MG63 (cell line): ENCODE measurements around the gene ZEB2. TPM values are rescaled to one million over a fixed set of nuclear protein-coding genes. Genes with fewer than 3 reads are reported as not detected.

Source experiments
- DNase-seq: peaks from one replicate; pipeline ENCODE4 v3.0.0-alpha.2; 2020
- H3K27me3 ChIP-seq: fragments of 250-450 bp; sonication (Bioruptor Pico); 2 replicates; pipeline ENCODE4 v1.5.1; 2020; ENCODE audit warnings: mild to moderate bottlenecking, moderate library complexity
- H3K36me3 ChIP-seq: fragments of 250-450 bp; sonication (Bioruptor Pico); 2 replicates; pipeline ENCODE4 v1.5.1; 2020; ENCODE audit warnings: mild to moderate bottlenecking, moderate library complexity
- H3K4me3 ChIP-seq: fragments of 250-450 bp; sonication (Bioruptor Pico); 2 replicates; pipeline ENCODE4 v1.5.1; 2020; ENCODE audit warnings: mild to moderate bottlenecking, moderate library complexity
- H3K9me3 ChIP-seq: fragments of 250-450 bp; sonication (Bioruptor Pico); 2 replicates; pipeline ENCODE4 v1.5.1; 2020; ENCODE audit warnings: mild to moderate bottlenecking, moderate library complexity
- total RNA-seq: library from RNA; depleted of rRNA; stranded (reverse); fragments of >200 nt; shearing (Covaris generic); gene quantifications from 2 replicates; pipeline ENCODE4 v1.2.3, GENCODE V29; 2014; ENCODE audit warnings: low replicate concordance

ZEB2 gene
- total RNA-seq, 1 experiment from 2014 or later, result 13.3 TPM

DNA sequence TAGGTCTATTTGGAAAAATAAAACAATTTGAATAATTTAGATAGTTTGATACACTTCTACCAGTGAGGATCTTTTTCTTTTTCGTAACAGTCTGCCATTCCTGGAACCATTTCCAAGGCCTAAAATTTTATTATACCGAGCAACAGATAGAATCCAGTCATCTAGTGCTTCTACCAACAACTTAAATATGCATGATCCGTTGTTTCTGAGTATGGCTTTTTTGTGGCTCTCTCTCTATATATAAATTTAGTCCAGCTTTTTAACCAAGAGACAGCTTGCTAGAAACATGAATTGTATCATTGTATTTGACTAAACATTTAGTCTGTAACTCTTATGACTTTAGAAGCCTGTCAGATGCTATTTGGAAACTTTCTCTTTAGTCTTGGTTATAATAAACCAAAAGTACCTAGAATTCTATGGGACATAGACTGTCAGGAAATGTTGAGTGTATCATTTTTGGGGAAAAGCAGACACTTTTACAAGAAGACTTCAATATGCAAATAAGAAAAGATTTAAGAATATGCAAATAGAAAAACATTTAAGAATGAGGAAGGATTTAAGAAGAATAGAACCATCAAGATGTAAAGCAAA is 161.4 kb downstream of the ZEB2 start:
- Histone ChIP-seq H3K9me3 (no peaks in the 10 kb centered on the region), H3K36me3 (no peaks in the 10 kb centered on the region), H3K27me3 (no peaks in the 10 kb centered on the region), H3K4me3 (no peak overlapping the region)
- DNase-seq, result no peak

DNA sequence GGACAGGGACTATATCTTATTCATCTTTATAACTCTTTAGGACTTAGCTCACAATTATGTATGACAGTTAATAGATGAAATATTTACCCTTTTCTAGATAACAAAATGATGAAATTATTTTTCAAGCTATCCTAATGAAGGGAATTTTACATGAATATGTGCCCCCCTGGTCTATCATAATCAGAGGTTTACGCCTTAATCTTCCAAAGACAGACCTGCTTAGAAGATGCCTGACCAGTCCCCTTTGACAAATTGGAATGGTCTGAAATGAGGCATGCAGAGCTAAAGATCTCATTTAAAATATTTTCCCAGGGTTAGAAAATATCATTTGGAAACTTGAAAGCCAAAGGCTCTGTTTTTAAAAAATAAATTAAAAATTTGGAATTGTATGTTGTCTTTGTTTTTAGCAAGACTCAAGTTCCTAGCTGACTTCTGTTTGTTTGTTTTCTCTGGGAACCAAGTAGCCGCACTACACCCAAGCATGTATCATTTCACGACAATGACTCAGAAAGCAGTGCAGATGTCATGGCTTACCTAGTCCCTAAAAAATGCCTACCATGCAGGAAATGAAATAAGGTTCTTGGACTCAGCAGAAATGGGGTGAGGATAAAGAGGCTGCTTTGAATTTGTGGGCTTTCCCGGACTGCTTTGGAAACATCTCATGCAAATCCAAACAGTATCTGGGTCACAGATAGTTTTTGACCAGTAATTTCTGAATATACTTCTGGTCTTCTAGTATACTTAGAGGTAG is 162.1 kb downstream of the ZEB2 start:
- DNase-seq, result peak; percentile 73
- no peaks in the 10 kb centered on the region for H3K9me3 ChIP-seq

DNA sequence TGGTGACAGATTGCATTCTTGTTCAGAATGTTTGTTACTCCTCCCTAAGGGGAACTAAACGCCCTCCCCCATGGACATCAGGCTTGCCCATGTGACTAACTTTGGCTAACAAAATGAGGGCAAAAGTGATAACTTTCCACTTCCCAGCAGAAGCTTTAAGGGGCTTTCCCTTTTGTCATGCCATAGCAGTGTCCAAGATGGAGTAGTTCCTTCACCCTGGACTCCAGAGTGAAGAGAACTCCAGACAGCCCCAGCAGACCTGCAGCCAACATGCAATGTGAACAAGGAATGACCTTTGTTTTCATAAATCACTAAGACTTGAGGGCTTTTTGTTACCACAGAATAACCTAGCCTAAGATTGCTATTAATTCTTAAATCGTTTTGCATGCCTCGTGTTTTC is 163.5 kb downstream of the ZEB2 start:
- Histone ChIP-seq H3K9me3 (no peaks in the 10 kb centered on the region), H3K4me3 (no peak overlapping the region), H3K36me3 (no peaks in the 10 kb centered on the region), H3K27me3 (no peaks in the 10 kb centered on the region)
- no peak for DNase-seq

More for the DNA sequence above, 162.1 kb downstream of the ZEB2 start:
- H3K4me3 ChIP-seq, result no peak overlapping the region
- H3K27me3 ChIP-seq, result no peaks in the 10 kb centered on the region
- H3K36me3 ChIP-seq, result no peaks in the 10 kb centered on the region

DNA sequence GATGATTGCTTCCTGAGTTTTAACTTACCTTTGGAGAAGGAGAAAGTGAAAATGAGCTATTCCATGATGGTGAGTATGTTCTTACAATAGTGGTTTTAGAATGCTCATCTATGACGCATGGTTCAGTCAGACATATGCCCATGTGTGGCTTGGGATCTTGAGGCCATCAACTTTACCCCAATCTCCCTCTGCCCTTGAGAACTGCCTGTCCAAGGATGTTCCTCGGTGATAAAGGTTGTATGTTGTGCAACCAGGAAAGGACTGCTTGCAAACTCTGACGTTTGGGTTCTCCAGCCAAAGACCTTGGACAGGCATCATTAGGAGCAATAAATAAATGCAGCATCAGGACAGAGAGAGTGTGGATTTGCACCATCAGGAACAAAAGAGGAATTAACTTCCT is 165.0 kb downstream of the ZEB2 start:
- Histone ChIP-seq H3K27me3 (no peaks in the 10 kb centered on the region), H3K9me3 (no peaks in the 10 kb centered on the region), H3K4me3 (no peak overlapping the region), H3K36me3 (no peaks in the 10 kb centered on the region)
- no peak for DNase-seq

DNA sequence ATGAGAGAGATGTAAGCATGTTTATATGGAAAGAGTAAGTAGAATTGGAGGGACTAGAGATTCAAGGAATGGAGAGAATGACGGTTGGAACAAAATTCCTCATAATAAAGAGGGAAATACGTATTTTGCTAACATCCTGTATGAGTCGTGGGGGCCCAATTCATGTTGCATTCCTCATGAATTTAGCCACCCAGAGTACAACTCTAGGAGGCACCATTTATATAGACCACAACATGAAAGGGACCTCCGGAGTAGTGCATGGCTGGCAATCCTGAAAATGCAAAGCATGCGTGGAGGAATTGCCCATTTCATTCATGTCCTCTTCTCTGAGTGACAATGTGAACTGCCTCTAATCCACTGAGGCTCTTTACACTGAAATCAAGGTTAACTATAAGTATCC is 168.2 kb downstream of the ZEB2 start:
- DNase-seq, result no peak
- H3K4me3 ChIP-seq, result no peak overlapping the region
- no peaks in the 10 kb centered on the region for H3K27me3 ChIP-seq
- H3K36me3 ChIP-seq, result no peaks in the 10 kb centered on the region
- H3K9me3 ChIP-seq, result no peaks in the 10 kb centered on the region

DNA sequence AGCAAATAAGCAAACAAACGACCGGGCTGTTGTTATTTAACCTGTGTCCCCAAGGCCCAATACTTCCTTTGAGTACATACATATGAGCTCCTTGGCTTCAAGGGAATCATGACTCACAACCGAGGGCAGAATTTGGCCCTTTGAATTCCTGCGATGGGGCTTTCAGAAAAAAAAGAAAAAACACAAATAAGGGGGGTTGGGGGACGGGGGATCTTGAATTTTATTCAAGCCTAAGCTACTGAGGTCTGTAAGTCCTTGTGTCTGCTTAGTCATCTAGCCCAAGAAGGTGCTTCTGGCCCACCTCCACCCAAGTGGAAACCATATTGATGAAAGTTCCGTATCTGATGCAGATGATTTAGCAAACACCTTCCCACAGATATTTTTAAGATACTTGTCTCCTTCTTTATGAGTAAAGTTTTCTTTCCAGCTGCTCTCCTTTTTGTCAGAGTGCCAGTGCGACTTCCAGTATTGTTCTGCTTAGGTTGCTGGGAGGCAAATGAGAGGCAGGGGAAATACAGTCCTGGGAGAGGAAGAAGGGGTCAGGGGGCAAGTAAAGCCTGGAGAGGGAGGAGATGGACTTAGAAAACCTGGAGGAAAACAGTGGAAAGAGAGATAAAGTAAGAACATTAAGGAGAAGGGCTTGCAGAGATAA is 169.6 kb downstream of the ZEB2 start:
- Histone ChIP-seq H3K27me3 (no peaks in the 10 kb centered on the region), H3K4me3 (no peak overlapping the region), H3K36me3 (no peaks in the 10 kb centered on the region), H3K9me3 (no peaks in the 10 kb centered on the region)
- DNase-seq, result peak; percentile 10

DNA sequence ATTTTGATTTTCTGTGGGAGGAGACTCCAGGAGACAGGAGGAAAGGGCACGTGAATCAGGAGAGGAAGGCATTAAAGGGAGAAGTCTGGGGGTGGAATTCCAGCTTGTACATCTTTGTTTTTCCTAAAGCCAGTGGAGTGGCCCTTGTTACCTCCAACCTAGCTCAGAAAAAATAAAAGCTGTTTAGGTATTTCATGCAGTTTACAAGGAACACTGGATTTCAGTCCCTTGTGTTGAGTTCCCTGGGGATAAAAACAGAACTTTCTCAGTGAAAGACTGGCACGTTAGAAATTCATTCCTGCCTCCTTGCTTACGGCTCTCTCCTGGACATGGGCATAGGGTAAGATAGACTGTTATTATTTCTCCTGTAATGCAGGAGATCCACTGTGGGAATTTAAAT is 170.2 kb downstream of the ZEB2 start:
- DNase-seq, result no peak
- no peaks in the 10 kb centered on the region for H3K27me3 ChIP-seq
- no peaks in the 10 kb centered on the region for H3K36me3 ChIP-seq
- H3K4me3 ChIP-seq, result no peak overlapping the region
- no peaks in the 10 kb centered on the region for H3K9me3 ChIP-seq

DNA sequence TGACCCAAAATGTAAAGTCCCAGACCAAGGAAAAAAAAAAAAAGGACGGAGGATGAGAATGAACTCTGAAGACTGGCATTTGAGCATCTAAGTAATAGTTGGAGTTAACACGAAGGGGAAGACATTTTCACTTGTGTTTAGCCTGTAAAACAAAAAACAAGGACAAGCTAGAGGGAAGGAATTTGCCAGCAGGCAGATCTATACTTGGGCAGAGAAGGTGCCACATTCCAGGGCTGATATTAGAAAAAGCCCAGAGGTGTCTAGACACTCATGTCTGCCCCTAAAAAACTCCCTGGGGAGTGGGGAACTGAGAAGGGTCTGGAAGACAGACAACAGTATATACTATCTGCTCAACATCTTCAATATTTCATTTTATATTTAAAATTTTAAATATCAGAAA is 171.1 kb downstream of the ZEB2 start:
- Histone ChIP-seq H3K36me3 (no peaks in the 10 kb centered on the region), H3K4me3 (no peak overlapping the region), H3K9me3 (no peaks in the 10 kb centered on the region), H3K27me3 (no peaks in the 10 kb centered on the region)
- DNase-seq, result no peak

DNA sequence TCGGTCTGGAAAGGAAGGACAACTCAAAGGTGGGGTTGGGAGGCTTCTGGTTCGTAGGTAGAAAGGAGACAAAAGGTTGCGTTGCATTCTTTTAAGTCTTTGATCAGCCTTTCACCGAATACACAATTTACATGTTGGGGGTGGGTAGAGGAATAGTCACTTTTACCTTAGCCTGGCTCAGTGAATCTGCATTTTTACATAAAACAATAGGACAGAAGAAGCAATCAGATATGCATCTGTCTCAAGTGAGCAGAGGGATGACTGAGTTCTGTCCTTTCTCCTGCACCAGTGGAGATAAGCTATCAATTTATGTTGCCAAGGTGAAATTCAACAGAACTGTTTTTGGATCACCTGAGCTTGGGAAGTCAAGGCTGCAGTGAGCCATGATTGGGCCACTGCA is 173.7 kb downstream of the ZEB2 start:
- no peaks in the 10 kb centered on the region for H3K27me3 ChIP-seq
- H3K36me3 ChIP-seq, result no peaks in the 10 kb centered on the region
- no peak for DNase-seq
- no peaks in the 10 kb centered on the region for H3K9me3 ChIP-seq
- no peak overlapping the region for H3K4me3 ChIP-seq

DNA sequence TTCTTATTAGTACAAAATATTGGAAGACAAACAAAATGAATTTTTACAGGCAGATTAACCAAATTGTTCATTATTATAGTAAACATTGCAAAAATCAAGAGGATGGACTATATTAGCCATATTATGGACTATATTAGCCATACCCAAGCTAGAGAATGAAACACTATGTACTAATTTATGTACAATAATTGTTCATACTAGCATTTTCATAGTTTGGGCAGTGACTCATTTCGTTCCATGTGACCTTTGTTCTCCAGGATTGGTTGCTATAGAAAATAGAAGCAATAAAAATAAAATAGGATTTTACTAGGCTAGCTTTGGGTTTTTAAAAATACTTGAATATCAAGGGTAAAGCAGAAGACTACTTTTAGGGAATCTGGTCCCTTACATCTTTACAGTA is 176.8 kb downstream of the ZEB2 start:
- no peaks in the 10 kb centered on the region for H3K9me3 ChIP-seq
- no peak overlapping the region for H3K4me3 ChIP-seq
- H3K36me3 ChIP-seq, result no peaks in the 10 kb centered on the region
- no peak for DNase-seq
- no peaks in the 10 kb centered on the region for H3K27me3 ChIP-seq

DNA sequence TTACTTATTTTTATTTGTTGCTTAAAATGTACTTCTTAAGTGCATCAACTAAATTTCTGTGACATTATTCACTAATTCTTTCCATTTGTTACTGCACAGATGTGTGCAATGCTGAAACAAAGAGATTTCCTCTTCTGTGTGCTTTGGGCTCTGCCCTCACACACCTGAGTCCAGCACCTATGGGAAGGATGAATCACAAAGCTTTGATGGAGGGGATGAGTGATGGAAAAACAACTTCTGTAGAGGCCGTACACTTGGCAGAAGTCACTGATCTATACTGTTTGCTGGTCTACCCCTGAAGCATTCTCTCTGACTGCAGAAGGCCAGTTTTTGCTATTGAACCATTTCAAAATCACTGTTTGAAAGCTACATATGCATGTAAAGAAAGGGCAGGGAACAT is 178.4 kb downstream of the ZEB2 start:
- Histone ChIP-seq H3K9me3 (no peaks in the 10 kb centered on the region), H3K36me3 (no peaks in the 10 kb centered on the region), H3K4me3 (no peak overlapping the region), H3K27me3 (no peaks in the 10 kb centered on the region)
- DNase-seq, result no peak

DNA sequence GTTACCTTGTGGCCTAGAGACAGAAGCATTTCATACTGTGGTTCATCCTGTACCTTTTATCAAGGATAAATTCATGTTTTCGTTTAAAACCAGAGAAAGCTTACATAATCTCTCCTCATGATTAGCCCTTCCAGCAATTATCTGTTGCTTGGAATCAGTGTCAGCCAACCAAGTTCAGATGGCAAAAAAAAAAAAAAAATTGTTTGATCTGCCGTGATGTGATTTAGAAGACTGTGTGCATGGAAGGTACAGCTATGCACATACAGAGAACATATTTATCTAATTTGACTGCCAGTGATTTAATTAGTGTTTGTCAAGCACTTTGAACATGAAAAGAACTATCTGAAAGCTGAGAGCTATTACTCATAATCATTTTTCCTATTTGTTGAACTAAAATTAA is 180.9 kb downstream of the ZEB2 start:
- Histone ChIP-seq H3K9me3 (no peaks in the 10 kb centered on the region), H3K4me3 (no peak overlapping the region), H3K27me3 (no peaks in the 10 kb centered on the region), H3K36me3 (no peaks in the 10 kb centered on the region)
- no peak for DNase-seq

DNA sequence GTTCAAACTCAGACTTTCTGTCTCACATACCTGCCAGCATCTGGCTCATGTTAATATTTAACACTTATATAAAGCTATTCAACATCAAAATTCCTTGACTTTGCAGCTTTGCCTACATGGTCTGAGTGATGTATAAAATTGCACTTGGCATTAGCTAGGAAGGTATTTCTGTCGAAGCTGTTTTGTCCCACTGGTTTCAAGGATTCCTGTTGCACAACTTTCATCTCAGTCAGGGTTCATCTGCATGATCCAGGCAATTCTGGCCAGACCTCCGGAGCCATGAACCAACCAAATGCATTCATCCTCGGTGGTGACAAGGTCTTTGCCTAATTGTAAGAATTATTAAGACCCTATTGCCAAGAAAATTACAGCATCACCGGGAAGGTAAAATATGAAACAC is 185.4 kb downstream of the ZEB2 start:
- H3K27me3 ChIP-seq, result no peaks in the 10 kb centered on the region
- H3K36me3 ChIP-seq, result no peaks in the 10 kb centered on the region
- H3K4me3 ChIP-seq, result no peak overlapping the region
- H3K9me3 ChIP-seq, result peaks cover 2% of the 10 kb centered on the region; the same call in 1 of the 2 replicates
- DNase-seq, result no peak
